Brain microvascular endothelial cell (primary cell): Measurements from ENCODE around the gene DPP10.
"Not testable (repeated sequence)": the region's sequence is repeated elsewhere in the genome, so short reads cannot be mapped to it uniquely, and the experiment has no call there.

Experiments
- DNase-seq: peaks from one replicate; pipeline ENCODE4 v3.0.0-alpha.2; 2020
- H3K27ac ChIP-seq: fragments of 250-450 bp; sonication (Bioruptor Pico); 2 replicates; pipeline ENCODE4 v1.5.1; 2020; ENCODE audit warnings: mild to moderate bottlenecking, moderate library complexity
- H3K27me3 ChIP-seq: fragments of 250-450 bp; sonication (Bioruptor Pico); replicated peaks from 2 replicates; pipeline ENCODE4 v1.5.1; 2020; ENCODE audit warnings: mild to moderate bottlenecking
- H3K36me3 ChIP-seq: fragments of 250-450 bp; sonication (Bioruptor Pico); replicated peaks from 2 replicates; pipeline ENCODE4 v1.5.1; 2020; ENCODE audit warnings: mild to moderate bottlenecking
- H3K4me3 ChIP-seq: 2 replicates; pipeline ENCODE4 v1.5.1; 2011; ENCODE audit warnings: low read depth, mild to moderate bottlenecking, control low read depth, low read length, moderate library complexity
- CTCF ChIP-seq: IDR thresholded peaks from 2 replicates; pipeline ENCODE4 v1.5.1; 2011; ENCODE audit warnings: low read depth, mild to moderate bottlenecking, moderate library complexity, low read length, control low read depth, inconsistent platforms; ENCODE audit errors: missing control alignments
- in situ Hi-C: cut with HindIII; loops from 2 replicates; pipeline ENCODE4 v1.10.0; 2017; ENCODE audit warnings: low sequenced_read_pairs, low pct_ligation_motif_present

The DPP10 gene

GRCh38 chr2:114442510-114442909 lies at the start of gene DPP10:
TSS of gene DPP10 (plus strand) at chr2:114442641.
- TF ChIP-seq CTCF: no peak
- Histone ChIP-seq H3K36me3 (no peaks in the 10 kb centered on the region), H3K4me3 (no peak within 1 kb of the TSS), H3K27me3 (no peaks in the 10 kb centered on the region), H3K27ac (no peak within 1 kb of the TSS)
- peak; percentile 2 for DNase-seq
- in situ Hi-C loops: no loop called here

GRCh38 chr2:114400890-114401289 lies 41.6 kb upstream of the DPP10 start:
- in situ Hi-C loops: no loop called here
- no peak for TF ChIP-seq CTCF
- H3K4me3 ChIP-seq: no peak overlapping the region
- no peak overlapping the region for H3K27ac ChIP-seq
- H3K27me3 ChIP-seq: no peaks in the 10 kb centered on the region
- no peaks in the 10 kb centered on the region for H3K36me3 ChIP-seq
- no peak for DNase-seq

- in situ Hi-C loops: no loop called here
- TF ChIP-seq CTCF: no peak
- Histone ChIP-seq H3K4me3 (no peak overlapping the region), H3K27ac (no peak overlapping the region), H3K27me3 (no peaks in the 10 kb centered on the region), H3K36me3 (no peaks in the 10 kb centered on the region)
- DNase-seq: no peak
Observed at GRCh38 chr2:114405247-114406116, 37.0 kb upstream of the DPP10 start.

- in situ Hi-C loops: no loop called here
- Histone ChIP-seq H3K27ac (no peak overlapping the region), H3K36me3 (no peaks in the 10 kb centered on the region), H3K27me3 (no peaks in the 10 kb centered on the region), H3K4me3 (no peak overlapping the region)
- TF ChIP-seq CTCF: no peak
- no peak for DNase-seq
Observed at GRCh38 chr2:114406347-114406746, 36.1 kb upstream of the DPP10 start.

GRCh38 chr2:114407353-114407752 lies 35.1 kb upstream of the DPP10 start:
- H3K36me3 ChIP-seq, DNase-seq, H3K4me3 ChIP-seq, in situ Hi-C loops, H3K27me3 ChIP-seq, H3K27ac ChIP-seq: not testable (repeated sequence)

- H3K27me3 ChIP-seq: no peaks in the 10 kb centered on the region
- no peaks in the 10 kb centered on the region for H3K36me3 ChIP-seq
- DNase-seq: no peak
- in situ Hi-C loops: no loop called here
- TF ChIP-seq CTCF: no peak
- H3K27ac ChIP-seq: no peak overlapping the region
- no peak overlapping the region for H3K4me3 ChIP-seq
Observed at GRCh38 chr2:114421781-114422180, 20.7 kb upstream of the DPP10 start.
